Astrocyte (in vitro differentiated cells and primary cell): ENCODE measurements around the gene SLC6A2.

Experiments used
- CTCF ChIP-seq: IDR thresholded peaks from 2 replicates; pipeline ENCODE4 v1.5.1; 2011; ENCODE audit warnings: low read depth, mild to moderate bottlenecking, inconsistent platforms, low read length, moderate library complexity; ENCODE audit not compliant: insufficient read depth
- EZH2 ChIP-seq: IDR thresholded peaks from 2 replicates; pipeline ENCODE4 v1.6.1; 2012; ENCODE audit warnings: mild to moderate bottlenecking, low read length, inconsistent platforms; ENCODE audit not compliant: insufficient read depth

- TF ChIP-seq EZH2 (no peak), CTCF (no peak)
These were observed 5.0 kb downstream of the SLC6A2 start for GRCh38 chr16:55660828-55661227.
